WI38 (cell line): ENCODE measurements around the gene RSPRY1.
A peak's percentile ranks its signal among the peaks of the same experiment; 100 is the strongest.

ENCODE experiments used
- H3K4me3 ChIP-seq: 2 replicates; pipeline ENCODE4 v1.5.1; 2011; ENCODE audit warnings: low read depth, mild to moderate bottlenecking, control low read depth, low read length
- TF ChIP-seq, protein P1 (sequence below): IDR thresholded peaks from 2 replicates; pipeline ENCODE4 v1.5.1; 2012; ENCODE audit warnings: low read depth, mild to moderate bottlenecking, control low read depth, low read length

RSPRY1 gene

DNA sequence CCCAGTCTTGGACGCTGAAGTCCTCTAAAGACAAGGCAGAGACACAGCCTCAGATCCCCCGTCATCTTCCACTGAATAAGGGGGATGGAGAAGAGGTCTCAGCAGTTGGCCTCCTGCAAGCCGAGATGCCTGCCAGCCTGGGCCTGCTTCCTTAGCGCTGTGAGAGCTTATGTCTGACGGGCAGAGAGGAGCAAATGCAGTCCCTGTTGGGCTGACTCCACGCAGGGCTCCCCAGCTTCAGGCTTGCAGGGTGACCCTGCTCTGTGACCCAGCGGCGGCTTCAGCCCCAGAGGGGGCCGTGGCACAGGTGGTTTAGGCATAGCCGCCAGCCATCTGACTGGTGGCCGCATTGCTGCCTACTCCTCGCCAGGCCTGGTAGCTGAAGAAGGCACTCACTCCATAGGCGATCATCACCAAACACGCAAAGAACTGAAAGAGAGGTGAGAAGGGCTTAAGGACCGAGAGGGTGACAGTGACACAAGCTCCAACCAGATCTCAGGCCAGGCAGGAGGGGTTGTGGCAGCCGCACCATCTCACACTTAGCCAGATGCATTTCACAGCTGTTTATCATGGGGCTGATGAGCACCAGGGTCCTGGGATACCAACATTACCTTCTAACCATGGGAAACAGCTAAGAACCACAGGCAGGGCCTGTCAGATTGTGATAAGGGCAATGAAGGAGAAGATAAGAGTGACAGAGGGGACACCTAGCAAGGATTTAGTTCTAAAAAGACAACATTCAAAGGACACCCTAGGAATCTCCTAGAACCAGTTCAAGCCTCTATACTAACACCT, 70.7 kb downstream of the RSPRY1 start:
- TF ChIP-seq, protein P1, sequence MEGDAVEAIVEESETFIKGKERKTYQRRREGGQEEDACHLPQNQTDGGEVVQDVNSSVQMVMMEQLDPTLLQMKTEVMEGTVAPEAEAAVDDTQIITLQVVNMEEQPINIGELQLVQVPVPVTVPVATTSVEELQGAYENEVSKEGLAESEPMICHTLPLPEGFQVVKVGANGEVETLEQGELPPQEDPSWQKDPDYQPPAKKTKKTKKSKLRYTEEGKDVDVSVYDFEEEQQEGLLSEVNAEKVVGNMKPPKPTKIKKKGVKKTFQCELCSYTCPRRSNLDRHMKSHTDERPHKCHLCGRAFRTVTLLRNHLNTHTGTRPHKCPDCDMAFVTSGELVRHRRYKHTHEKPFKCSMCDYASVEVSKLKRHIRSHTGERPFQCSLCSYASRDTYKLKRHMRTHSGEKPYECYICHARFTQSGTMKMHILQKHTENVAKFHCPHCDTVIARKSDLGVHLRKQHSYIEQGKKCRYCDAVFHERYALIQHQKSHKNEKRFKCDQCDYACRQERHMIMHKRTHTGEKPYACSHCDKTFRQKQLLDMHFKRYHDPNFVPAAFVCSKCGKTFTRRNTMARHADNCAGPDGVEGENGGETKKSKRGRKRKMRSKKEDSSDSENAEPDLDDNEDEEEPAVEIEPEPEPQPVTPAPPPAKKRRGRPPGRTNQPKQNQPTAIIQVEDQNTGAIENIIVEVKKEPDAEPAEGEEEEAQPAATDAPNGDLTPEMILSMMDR, result no peak
- H3K4me3 ChIP-seq, result no peak overlapping the region

DNA sequence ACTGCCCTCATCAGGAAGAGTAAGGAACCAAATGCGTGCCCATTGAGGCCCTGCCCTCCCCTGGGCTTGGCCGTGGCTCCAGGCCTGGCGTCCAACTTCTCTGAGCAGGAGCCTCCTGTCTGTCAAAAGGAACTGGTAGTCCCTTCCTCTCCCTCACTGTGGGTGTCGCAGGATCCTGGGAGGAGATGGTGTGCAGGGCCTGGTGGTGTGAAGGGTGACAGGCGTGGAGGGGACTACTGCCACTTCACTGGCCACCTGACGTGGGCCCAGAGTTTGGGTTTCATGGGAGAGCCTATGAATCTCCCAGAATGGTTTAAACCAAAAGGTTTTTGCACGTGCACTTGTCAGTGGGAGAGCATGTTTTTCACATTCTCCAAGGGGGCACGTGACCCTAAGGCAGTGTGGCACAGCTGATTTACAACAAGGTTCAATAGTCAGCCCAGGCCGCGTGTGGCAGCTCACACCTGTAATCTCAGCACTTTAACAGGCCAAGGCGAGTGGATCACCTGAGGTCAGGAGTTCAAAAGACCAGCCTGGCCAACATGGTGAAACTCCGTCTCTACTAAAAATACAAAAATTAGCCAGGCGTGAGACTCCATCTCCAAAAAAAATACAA, 71.4 kb downstream of the RSPRY1 start:
- TF ChIP-seq, protein P1, result no peak
- no peak overlapping the region for H3K4me3 ChIP-seq

DNA sequence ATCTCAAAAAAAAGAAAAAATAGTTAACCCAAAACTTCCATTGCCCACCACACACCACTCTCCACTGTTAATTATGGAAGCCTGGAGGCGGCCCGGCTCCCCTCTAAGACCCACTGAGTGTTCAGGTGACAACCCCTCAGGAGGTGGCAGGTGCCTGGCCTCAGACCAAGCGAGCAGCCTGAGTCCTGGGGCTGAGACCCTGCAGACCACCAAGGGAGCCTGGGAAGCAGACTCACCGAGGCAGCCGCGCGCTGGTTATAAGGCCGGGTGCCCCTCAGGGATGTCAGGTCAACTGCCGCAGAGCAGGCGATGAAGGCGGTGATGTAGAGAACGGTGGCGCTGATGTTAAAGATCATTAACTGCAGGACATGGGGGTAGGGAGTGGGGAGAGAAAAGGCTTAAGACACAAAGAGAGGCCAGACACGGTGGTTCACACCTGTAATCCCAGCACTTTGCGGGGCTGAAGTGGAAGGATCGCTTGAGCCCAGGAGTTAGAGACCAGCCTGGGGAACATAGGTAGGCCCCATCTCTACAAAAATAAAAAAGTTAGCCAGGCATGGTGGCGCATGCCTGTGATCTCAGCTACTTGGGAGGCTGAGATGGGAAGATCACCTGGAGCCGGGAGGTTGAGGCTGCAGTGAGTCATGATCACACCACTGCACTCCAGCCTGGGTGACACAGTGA, 72.2 kb downstream of the RSPRY1 start:
- TF ChIP-seq, protein P1, result no peak
- H3K4me3 ChIP-seq, result no peak overlapping the region

DNA sequence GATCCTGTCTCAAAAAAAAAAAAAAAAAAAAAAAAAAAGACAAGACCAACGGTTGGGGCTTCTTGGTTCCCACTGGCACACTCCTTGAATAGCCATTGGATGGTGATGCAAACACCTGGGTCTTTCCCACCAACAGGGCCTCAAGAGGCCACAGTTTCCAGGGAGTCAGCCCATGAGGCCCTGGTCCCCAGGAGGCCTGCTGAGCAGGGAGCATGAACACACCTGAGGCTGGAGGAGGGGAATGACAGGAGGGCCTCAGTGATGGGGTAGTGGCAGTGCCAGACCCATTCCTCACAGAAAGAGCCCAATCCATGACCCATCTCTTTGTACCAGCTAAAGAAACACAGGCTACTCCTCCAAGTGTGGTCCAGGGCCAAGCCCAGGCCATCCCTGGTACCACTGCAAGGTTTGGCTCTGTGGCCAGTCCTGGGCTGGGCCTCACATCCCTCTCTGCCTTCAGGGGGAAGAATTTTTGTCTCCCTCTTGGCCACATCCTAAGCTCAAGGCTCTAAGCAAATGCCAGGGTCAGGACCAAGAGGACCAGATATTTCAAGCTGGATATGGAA, 72.9 kb downstream of the RSPRY1 start:
- TF ChIP-seq, protein P1, result no peak
- no peak overlapping the region for H3K4me3 ChIP-seq

DNA sequence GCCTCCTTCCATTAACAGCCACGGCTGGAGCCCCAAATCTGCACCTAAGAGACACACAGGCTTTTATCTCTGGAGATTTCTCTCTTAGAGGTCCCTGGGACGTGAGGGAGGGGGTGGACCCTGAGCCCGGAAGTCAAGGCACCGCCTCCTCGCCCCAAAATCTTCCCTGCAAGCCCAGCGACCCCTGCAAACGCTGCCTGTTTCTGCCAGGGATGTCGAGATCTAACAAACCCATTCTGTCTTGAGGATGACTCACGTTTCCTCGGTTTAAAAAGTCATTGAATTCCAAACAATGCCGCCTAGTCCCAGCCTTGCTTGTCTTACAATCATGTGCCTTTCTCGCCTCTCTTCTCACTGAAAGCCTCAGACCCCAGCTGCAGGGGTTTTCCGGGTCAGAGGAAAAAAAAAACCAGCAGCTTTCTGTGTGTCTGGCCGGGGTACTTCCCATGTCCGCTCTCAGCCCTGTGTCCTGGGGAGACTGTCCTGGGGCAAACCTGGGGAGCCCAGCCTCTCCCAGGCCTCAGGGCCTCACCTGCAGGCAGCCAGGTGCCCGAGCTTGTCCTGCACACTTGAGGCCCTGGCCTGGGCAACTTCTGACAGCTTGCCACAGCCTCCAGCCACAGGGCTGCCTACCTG, 74.3 kb downstream of the RSPRY1 start:
- TF ChIP-seq, protein P1, result no peak
- peak overlapping the region; percentile 15 for H3K4me3 ChIP-seq

DNA sequence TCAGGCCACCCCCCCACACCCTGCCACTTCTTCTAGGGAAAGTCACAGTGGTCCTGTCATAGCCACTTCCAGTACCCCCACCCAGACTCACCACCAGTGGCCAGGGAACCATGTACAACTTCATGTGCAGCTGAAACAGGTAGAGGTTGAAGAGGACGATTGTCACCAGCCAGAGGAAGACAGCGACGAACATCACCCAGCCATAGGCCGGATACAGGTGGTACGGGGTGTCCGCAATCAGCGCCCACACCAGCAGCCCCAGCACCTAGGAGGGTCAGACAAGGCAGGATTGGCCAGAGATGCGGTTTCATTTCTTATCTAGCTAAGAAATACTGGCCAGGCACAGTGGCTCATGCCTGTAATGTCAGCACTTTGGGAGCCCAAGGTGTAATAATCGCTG, 75.7 kb downstream of the RSPRY1 start:
- H3K4me3 ChIP-seq, result no peak overlapping the region
- TF ChIP-seq, protein P1, result no peak
